IgD-negative memory B cell (primary cell): ENCODE measurements around the gene VEGFC. TPM values are rescaled to one million over a fixed set of nuclear protein-coding genes. Genes with fewer than 3 reads are reported as not detected.

Experiments
- H3K27ac Mint-ChIP-seq, 3 donors: one replicate each; pipeline ENCODE4 v1.8.0; 2020 to 2022; ENCODE audit warnings: mild to moderate bottlenecking in 3 of 3, mixed read lengths in 3 of 3, moderate library complexity in 1 of 3
- H3K27me3 Mint-ChIP-seq: one replicate; pipeline ENCODE4 v1.8.0; 2021; ENCODE audit warnings: mixed read lengths
- H3K36me3 Mint-ChIP-seq: one replicate; pipeline ENCODE4 v1.8.0; 2020; ENCODE audit warnings: mild to moderate bottlenecking, mixed read lengths
- H3K4me1 Mint-ChIP-seq, 3 donors: one replicate each; pipeline ENCODE4 v1.8.0; 2020 to 2022; ENCODE audit warnings: mixed read lengths in 3 of 3, mild to moderate bottlenecking in 1 of 3
- H3K4me3 Mint-ChIP-seq, 4 donors: one replicate each; pipeline ENCODE4 v1.8.0; 2020 to 2022; ENCODE audit warnings: mild to moderate bottlenecking in 4 of 4, mixed read lengths in 4 of 4, moderate library complexity in 3 of 4
- H3K9me3 Mint-ChIP-seq, 3 donors: one replicate each; pipeline ENCODE4 v1.8.0; 2020 to 2021; ENCODE audit warnings: mixed read lengths in 3 of 3, mild to moderate bottlenecking in 1 of 3
- polyA plus RNA-seq: library from polyadenylated mRNA; unstranded; fragments of 300-500 nt; fragmentation: Illumina TruSeq; gene quantifications from one replicate; pipeline ENCODE4 v1.2.3, GENCODE V29; 2021

The VEGFC gene
- polyA plus RNA-seq, 1 donor from 2014 or later = not detected

- Mint-ChIP-seq H3K36me3 (no peaks in the 10 kb centered on the region), H3K27me3 (no peaks in the 10 kb centered on the region), H3K9me3 (peaks cover 0 to 7% (median 1%) of the 10 kb centered on the region in 3 donors), H3K4me3 (no peak overlapping the region), H3K4me1 (no peaks in the 10 kb centered on the region), H3K27ac (no peak overlapping the region)
Measured at GRCh38 chr4:176653401-176654220, 139.1 kb downstream of the VEGFC start.

- Mint-ChIP-seq H3K4me3 (no peak overlapping the region), H3K4me1 (no peaks in the 10 kb centered on the region)
Measured at GRCh38 chr4:176646311-176646710, 146.4 kb downstream of the VEGFC start.

GRCh38 chr4:176645246-176645960, 147.3 kb downstream of the VEGFC start:
- no peaks in the 10 kb centered on the region for H3K27me3 Mint-ChIP-seq
- H3K9me3 Mint-ChIP-seq = no peaks in the 10 kb centered on the region
- H3K36me3 Mint-ChIP-seq = no peaks in the 10 kb centered on the region
- no peaks in the 10 kb centered on the region for H3K4me1 Mint-ChIP-seq
- H3K27ac Mint-ChIP-seq = no peak overlapping the region
- H3K4me3 Mint-ChIP-seq = no peak overlapping the region

More at GRCh38 chr4:176646311-176646710, 146.4 kb downstream of the VEGFC start:
- Mint-ChIP-seq H3K36me3 (no peaks in the 10 kb centered on the region), H3K27me3 (no peaks in the 10 kb centered on the region), H3K27ac (no peak overlapping the region), H3K9me3 (no peaks in the 10 kb centered on the region)

- H3K4me1 Mint-ChIP-seq = no peaks in the 10 kb centered on the region
- H3K4me3 Mint-ChIP-seq = no peak overlapping the region
- no peaks in the 10 kb centered on the region for H3K27me3 Mint-ChIP-seq
- H3K27ac Mint-ChIP-seq = no peak overlapping the region
- H3K36me3 Mint-ChIP-seq = no peaks in the 10 kb centered on the region
- H3K9me3 Mint-ChIP-seq = peaks cover 0 to 3% (median 0%) of the 10 kb centered on the region in 3 donors
Measured at GRCh38 chr4:176642472-176642871, 150.2 kb downstream of the VEGFC start.

GRCh38 chr4:176641237-176641636, 151.5 kb downstream of the VEGFC start:
- Mint-ChIP-seq H3K36me3 (no peaks in the 10 kb centered on the region), H3K27ac (no peak overlapping the region), H3K4me3 (no peak overlapping the region), H3K27me3 (no peaks in the 10 kb centered on the region), H3K9me3 (peaks cover 0 to 3% (median 0%) of the 10 kb centered on the region in 3 donors), H3K4me1 (no peaks in the 10 kb centered on the region)

- Mint-ChIP-seq H3K27me3 (no peaks in the 10 kb centered on the region), H3K4me1 (no peaks in the 10 kb centered on the region), H3K36me3 (peaks cover 2% of the 10 kb centered on the region), H3K27ac (no peak overlapping the region), H3K4me3 (no peak overlapping the region), H3K9me3 (peaks cover 0 to 3% (median 0%) of the 10 kb centered on the region in 3 donors)
Measured at GRCh38 chr4:176638992-176639391, 153.7 kb downstream of the VEGFC start.

GRCh38 chr4:176636292-176636691, 156.4 kb downstream of the VEGFC start:
- no peaks in the 10 kb centered on the region for H3K27me3 Mint-ChIP-seq
- peaks cover 0 to 3% (median 0%) of the 10 kb centered on the region in 3 donors for H3K9me3 Mint-ChIP-seq
- no peak overlapping the region for H3K4me3 Mint-ChIP-seq
- H3K4me1 Mint-ChIP-seq = no peaks in the 10 kb centered on the region
- no peak overlapping the region for H3K27ac Mint-ChIP-seq
- peaks cover 2% of the 10 kb centered on the region for H3K36me3 Mint-ChIP-seq

- Mint-ChIP-seq H3K27me3 (no peaks in the 10 kb centered on the region), H3K4me1 (no peaks in the 10 kb centered on the region), H3K9me3 (peaks cover 0 to 3% (median 2%) of the 10 kb centered on the region in 3 donors), H3K4me3 (no peak overlapping the region), H3K36me3 (peaks cover 2% of the 10 kb centered on the region), H3K27ac (no peak overlapping the region)
Measured at GRCh38 chr4:176635372-176636261, 157.1 kb downstream of the VEGFC start.
